Endothelial cell of umbilical vein (primary cell): ENCODE measurements around the gene GBE1. TPM values are rescaled to one million over a fixed set of nuclear protein-coding genes. Genes with fewer than 3 reads are reported as not detected.

Experiments used
- BruUV-seq: library from RNA; stranded (reverse); fragments of 400-500 nt; replicated peaks from 2 replicates; lab custom pipeline; 2021; lab: Mats Ljungman, UMichigan
- CTCF ChIA-PET: fragments of 300-600, 350-600 bp; sonication (Branson Sonifier 250); formaldehyde crosslinking; loops from one replicate; lab custom pipeline; 2021; ENCODE audit warnings: antibody characterized with exemption, inconsistent platforms; lab: Charles Lee
- POLR2A ChIA-PET: fragments of 300-600, 350-600 bp; sonication (Branson Sonifier 250); formaldehyde crosslinking; loops from one replicate; lab custom pipeline; 2021; ENCODE audit warnings: antibody characterized with exemption, inconsistent platforms; lab: Charles Lee
- DNase-seq: peaks from one replicate; pipeline ENCODE4 v3.0.0-alpha.2; 2011; ENCODE audit warnings: low read depth, low spot score
- FAIRE-seq: peaks from 2 replicates; lab custom pipeline; 2011; peaks lifted over from hg19 to GRCh38; lab: Jason Lieb, UNC
- H2AFZ ChIP-seq: 2 replicates; pipeline ENCODE4 v1.6.0; 2012; ENCODE audit warnings: low read depth, low read length, control low read depth, inconsistent platforms
- H3K27ac ChIP-seq: 2 replicates; pipeline ENCODE4 v1.5.1; 2011; ENCODE audit warnings: low read depth, mild to moderate bottlenecking, control low read depth, low read length, moderate library complexity; ENCODE audit not compliant: insufficient read depth
- H3K27me3 ChIP-seq, 2 experiments: 2 replicates each; pipeline versions ENCODE4 v1.6.0 to v1.6.1; 2011; ENCODE audit warnings: low read length in 2 of 2, mixed read lengths in 1 of 2; ENCODE audit not compliant: control insufficient read depth in 2 of 2, insufficient read depth in 2 of 2
- H3K36me3 ChIP-seq, 2 experiments: 2 replicates in 1 of 2; 3 replicates in 1 of 2; pipeline ENCODE4 v1.5.1; 2011; ENCODE audit warnings: low read length in 2 of 2, mild to moderate bottlenecking in 1 of 2, moderate library complexity in 1 of 2; ENCODE audit not compliant: control insufficient read depth in 2 of 2, insufficient read depth in 2 of 2; ENCODE audit errors: extremely low read depth in 1 of 2
- H3K4me1 ChIP-seq: 3 replicates; pipeline ENCODE4 v1.5.1; 2011; ENCODE audit warnings: mild to moderate bottlenecking, low read length; ENCODE audit not compliant: control insufficient read depth, insufficient read depth; ENCODE audit errors: extremely low read depth
- H3K4me2 ChIP-seq: 2 replicates; pipeline ENCODE4 v1.6.1; 2011; ENCODE audit warnings: low read length, control low read depth, mixed read lengths; ENCODE audit not compliant: insufficient read depth
- H3K4me3 ChIP-seq, 3 experiments: fragments of 200-600 bp in 1 of 3; sonication (generic), shearing (Covaris generic) in 1 of 3; replicated peaks in 1 of 3; 2 replicates each; pipeline ENCODE4 v1.5.1; 2011 to 2016; ENCODE audit warnings: control low read depth in 3 of 3, low read length in 3 of 3, mild to moderate bottlenecking in 2 of 3, inconsistent platforms in 1 of 3, low read depth in 1 of 3, moderate library complexity in 1 of 3; ENCODE audit not compliant: insufficient read depth in 1 of 3
- H3K79me2 ChIP-seq: 2 replicates; pipeline ENCODE4 v1.6.0; 2012; ENCODE audit warnings: low read length, inconsistent platforms; ENCODE audit not compliant: control insufficient read depth, insufficient read depth
- H3K9ac ChIP-seq: replicated peaks from 2 replicates; pipeline ENCODE3; 2011; ENCODE audit warnings: low read length, control low read depth; ENCODE audit not compliant: insufficient read depth; ENCODE audit errors: extremely low read depth
- H3K9me1 ChIP-seq: replicated peaks from 3 replicates; pipeline ENCODE4 v1.6.0; 2011; ENCODE audit warnings: mild to moderate bottlenecking, low read length; ENCODE audit not compliant: control insufficient read depth, insufficient read depth; ENCODE audit errors: extremely low read depth
- H3K9me3 ChIP-seq: replicated peaks from 2 replicates; pipeline ENCODE4 v1.5.1; 2012; ENCODE audit warnings: low read length, inconsistent platforms; ENCODE audit not compliant: control insufficient read depth, insufficient read depth
- H4K20me1 ChIP-seq: replicated peaks from 2 replicates; pipeline ENCODE3; 2011; ENCODE audit warnings: mild to moderate bottlenecking, low read length; ENCODE audit not compliant: control insufficient read depth, insufficient read depth; ENCODE audit errors: extremely low read depth
- CTCF ChIP-seq, 2 donors: IDR thresholded peaks; 1 replicate in 1 of 2; 2 replicates in 1 of 2; pipeline ENCODE4 v1.5.1; 2011; ENCODE audit warnings: low read length in 2 of 2, mild to moderate bottlenecking in 2 of 2, moderate library complexity in 2 of 2, control low read depth in 1 of 2, inconsistent platforms in 1 of 2, low read depth in 1 of 2; ENCODE audit not compliant: insufficient read depth in 1 of 2; ENCODE audit errors: extremely low read depth in 1 of 2
- EZH2 ChIP-seq: IDR thresholded peaks from 2 replicates; pipeline ENCODE4 v1.6.1; 2012; ENCODE audit warnings: borderline replicate concordance, low read depth, mild to moderate bottlenecking, moderate library complexity, low read length, inconsistent platforms; ENCODE audit not compliant: severe bottlenecking
- FOS ChIP-seq: IDR thresholded peaks from 2 replicates; pipeline ENCODE4 v1.6.1; 2011; ENCODE audit warnings: mild to moderate bottlenecking, low read length, moderate library complexity, borderline replicate concordance; ENCODE audit not compliant: insufficient read depth
- GATA2 ChIP-seq: IDR thresholded peaks from 2 replicates; pipeline ENCODE4 v1.7.0; 2011; ENCODE audit warnings: low read depth, mild to moderate bottlenecking, moderate library complexity, mixed read lengths, low read length; ENCODE audit not compliant: insufficient read length, insufficient read depth
- JUN ChIP-seq: IDR thresholded peaks from 2 replicates; pipeline ENCODE4 v1.6.1; 2011; ENCODE audit warnings: borderline replicate concordance, low read depth; ENCODE audit not compliant: insufficient read length, insufficient read depth
- MAX ChIP-seq: IDR thresholded peaks from 2 replicates; pipeline ENCODE4 v1.6.1; 2011; ENCODE audit not compliant: insufficient read depth, insufficient read length
- MYC ChIP-seq: IDR thresholded peaks from one replicate; pipeline ENCODE4 v1.6.1; 2011; ENCODE audit warnings: mild to moderate bottlenecking, low read depth, low read length
- POLR2A ChIP-seq: IDR thresholded peaks from 2 replicates; pipeline ENCODE4 v1.6.1; 2012; ENCODE audit warnings: low read depth, mild to moderate bottlenecking, control low read depth, low read length
- POLR2AphosphoS5 ChIP-seq: IDR thresholded peaks from 2 replicates; pipeline ENCODE4 v1.6.1; 2012; ENCODE audit warnings: low read depth, mild to moderate bottlenecking, control low read depth, low read length, moderate library complexity; ENCODE audit not compliant: insufficient read depth
- dilution Hi-C: fragments of 300-500 bp; cut with MboI; formaldehyde crosslinking; loops from one replicate; pipeline ENCODE4 v1.15.0; 2019; ENCODE audit warnings: low sequenced_read_pairs; ENCODE audit not compliant: extremely low pct_ligation_motif_present
- intact Hi-C: fragments of 100-400 bp; cut with micrococcal nuclease; formaldehyde crosslinking; loops from one replicate; pipeline ENCODE4 v1.10.0; 2022
- polyA plus RNA-seq, 4 experiments: library from polyadenylated mRNA; depleted of rRNA in 3 of 4; stranded (reverse) in 3 of 4; unstranded in 1 of 4; fragments of >200 nt; gene quantifications; 2 replicates each; pipeline versions ENCODE4 v1.2.1 to v1.2.3, GENCODE V29; 2011 to 2012; ENCODE audit warnings: missing spikeins in 1 of 4
- total RNA-seq: library from RNA; stranded (reverse); gene quantifications from 2 replicates; pipeline ENCODE4 v1.2.3, GENCODE V29; 2021

GBE1 gene
- total and polyA plus RNA-seq, 2 donors (not counting 3 experiments of a cell fraction or from before 2014, with no cell fraction given): 35.9 to 110 TPM

- DNase-seq: no peak
- CTCF ChIA-PET: interaction anchor here (1.2 to 3.9 kb wide), 3 partner anchors 9 to 18 kb away, joined by 3 to 12 read pairs (median 3); no protein-coding TSS in a partner anchor
- Histone ChIP-seq H3K27me3 (no peaks in the 10 kb centered on the region), H3K4me3 (no peak overlapping the region), H4K20me1 (no peaks in the 10 kb centered on the region), H3K4me1 (no peaks in the 10 kb centered on the region), H3K36me3 (no peaks in the 10 kb centered on the region), H3K9ac (no peak overlapping the region), H3K4me2 (no peak overlapping the region), H3K9me1 (no peaks in the 10 kb centered on the region), H3K79me2 (peaks cover 64% of the 10 kb centered on the region), H3K27ac (no peak overlapping the region), H3K9me3 (no peaks in the 10 kb centered on the region), H2AFZ (no peak overlapping the region)
- FAIRE-seq: no peak
- intact Hi-C loops (no loop called here), dilution Hi-C loops (no loop called here)
- POLR2A ChIA-PET: no interaction called here
- no TSS peak for BruUV-seq
- TF ChIP-seq MYC: no peak
- no peak for TF ChIP-seq POLR2AphosphoS5
- TF ChIP-seq POLR2A: no peak
- TF ChIP-seq GATA2: no peak
- TF ChIP-seq EZH2: no peak
- TF ChIP-seq CTCF (IDR thresholded peaks at IDR 0.05; ENCODE audit: extremely low read depth in 1 of 2, insufficient read depth in 1 of 2, low read depth in 1 of 2, low read length in 2 of 2): no peak
- no peak for TF ChIP-seq JUN
- TF ChIP-seq FOS: no peak
- no peak for TF ChIP-seq MAX
These were observed 26.1 kb downstream of the GBE1 start for GRCh38 chr3:81735334-81735733.
